GM21619 (cell line): ENCODE results near the gene KLF15.
"Not testable (repeated sequence)": the region's sequence is repeated elsewhere in the genome, so short reads cannot be mapped to it uniquely, and the experiment has no call there.

Experiments
- ATAC-seq: cut with Tn5 transposase; IDR thresholded peaks from one replicate; pipeline ENCODE4 v1.9.1; 2021; ENCODE audit not compliant: unreplicated experiment

The KLF15 gene

GRCh38 chr3:126348308-126348920 is 8.8 kb downstream of the KLF15 start:
- ATAC-seq: no peak

GRCh38 chr3:126347543-126348161 is 9.6 kb downstream of the KLF15 start:
- no peak for ATAC-seq

GRCh38 chr3:126346466-126346865 is 10.7 kb downstream of the KLF15 start:
- no peak for ATAC-seq

DNA sequence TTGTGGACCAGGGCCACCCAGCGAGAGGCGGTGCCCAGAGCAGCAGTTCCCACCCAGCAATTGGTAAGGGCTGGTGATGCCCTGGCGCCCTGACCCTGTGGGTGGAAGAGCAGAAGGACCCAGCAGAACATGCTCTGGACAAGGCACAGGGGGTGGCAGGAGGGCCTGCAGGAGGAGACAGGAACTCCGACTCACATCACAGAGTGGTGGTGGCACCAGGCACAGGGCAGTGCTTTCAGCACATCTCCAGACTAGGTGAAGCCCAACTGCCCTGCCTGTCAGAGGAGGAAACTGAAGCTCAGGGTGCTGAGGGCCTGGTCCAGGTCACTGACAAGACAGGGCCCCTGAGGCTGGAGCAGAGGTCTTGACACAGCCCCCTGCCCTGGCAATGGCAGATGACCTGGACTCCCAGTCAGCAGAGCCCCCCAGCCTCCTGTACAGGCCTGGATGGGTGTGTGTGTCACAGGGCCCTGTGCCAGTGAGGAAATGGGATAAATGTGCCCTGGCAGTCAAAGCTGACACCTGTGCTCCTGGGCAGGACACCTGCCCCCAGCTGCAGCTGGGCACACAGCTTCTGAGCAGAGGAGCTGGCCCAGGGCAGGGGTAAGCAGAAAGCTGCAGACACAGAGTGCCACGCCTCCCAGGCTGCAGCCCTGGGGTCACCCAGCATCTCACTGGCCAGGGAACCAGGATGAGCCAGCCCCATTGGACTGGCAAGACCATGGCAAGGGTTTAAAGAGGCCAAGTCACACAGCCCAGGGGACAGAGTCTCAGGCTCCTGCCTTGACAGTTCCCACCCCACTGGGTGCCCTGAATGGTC is 11.4 kb downstream of the KLF15 start:
- no peak for ATAC-seq

- ATAC-seq: no peak
These were observed 12.0 kb downstream of the KLF15 start for GRCh38 chr3:126345231-126345630.

DNA sequence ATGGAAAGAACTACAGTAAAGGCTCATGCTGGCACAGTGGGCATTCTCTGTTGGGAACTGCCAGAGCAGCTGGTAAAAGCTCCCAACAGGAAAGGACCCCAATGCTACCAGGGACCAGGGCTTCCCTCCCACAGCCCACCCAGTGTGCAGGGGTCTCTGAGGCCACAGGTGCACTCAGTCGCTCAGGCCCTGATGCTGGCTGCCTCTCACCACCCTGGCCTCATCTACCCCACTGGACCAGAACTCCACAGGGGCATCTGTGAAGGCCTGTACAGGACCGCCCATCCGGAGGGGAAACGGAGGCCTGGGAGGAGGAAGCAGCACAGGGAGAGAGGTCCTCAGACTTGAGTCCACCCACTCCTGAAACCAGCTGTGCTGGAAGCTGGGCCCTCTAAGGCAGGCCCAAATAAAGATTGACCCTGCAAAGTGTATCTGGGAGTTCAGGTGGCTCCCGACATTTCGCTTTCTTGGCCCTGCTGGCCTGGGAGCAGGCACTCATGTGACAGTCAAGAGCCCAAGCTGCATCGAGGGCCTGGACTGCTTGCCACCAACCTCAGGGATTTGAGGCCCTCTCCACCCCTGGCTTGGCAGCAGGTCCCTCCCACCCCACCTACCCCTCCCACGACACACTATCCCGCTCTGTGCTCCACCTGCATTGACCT is 12.7 kb downstream of the KLF15 start:
- ATAC-seq: no peak

DNA sequence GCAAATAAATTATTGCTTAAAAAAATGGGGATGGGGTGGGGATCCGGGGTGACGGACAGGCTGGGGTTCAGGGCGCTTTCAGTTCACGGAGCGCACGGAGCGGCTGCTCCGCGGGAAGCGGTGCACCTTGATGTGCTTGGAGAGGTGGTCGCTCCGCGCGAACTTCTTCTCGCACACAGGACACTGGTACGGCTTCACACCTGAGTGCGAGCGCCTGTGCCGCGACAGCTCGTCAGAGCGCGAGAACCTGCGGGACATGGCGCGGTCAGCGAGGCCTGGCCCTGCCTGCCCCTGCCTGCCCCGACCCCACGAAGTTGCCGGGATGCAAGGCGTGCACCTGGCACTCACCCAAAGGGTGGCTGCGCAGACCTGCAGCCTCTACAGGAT is 13.6 kb downstream of the KLF15 start:
- ATAC-seq: no peak

DNA sequence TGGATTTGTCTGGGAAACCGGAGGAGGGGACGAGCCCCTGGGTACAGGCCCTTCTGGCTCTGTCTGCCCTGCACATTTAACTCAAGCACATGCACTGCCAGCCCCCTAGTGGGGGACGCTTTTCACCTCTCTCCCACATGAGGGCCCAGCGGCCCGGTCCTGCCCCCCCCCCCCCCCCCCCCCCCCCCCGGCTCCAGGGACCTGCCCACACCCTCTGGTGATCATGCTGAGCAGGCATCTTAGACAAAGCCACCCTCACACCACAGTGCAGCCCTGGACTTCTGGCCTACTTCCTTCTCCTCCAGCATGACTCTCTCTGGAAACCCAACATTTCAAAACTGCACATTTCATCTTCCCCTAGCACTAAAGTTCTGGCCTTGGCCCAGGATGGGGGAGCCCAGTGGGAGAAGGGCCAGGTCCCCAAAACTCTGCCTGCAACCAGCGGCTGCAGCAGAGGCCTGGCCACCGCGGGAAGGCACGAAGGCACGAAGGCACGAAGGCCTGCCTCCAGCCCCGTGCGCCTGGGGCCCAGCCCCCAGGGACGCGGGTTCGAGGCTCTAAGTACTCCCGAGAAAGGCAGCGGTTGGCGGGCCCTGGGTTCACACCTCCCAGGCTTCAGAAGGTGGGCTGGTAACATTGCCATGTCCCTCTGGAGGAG is 14.1 kb downstream of the KLF15 start:
- no peak for ATAC-seq

DNA sequence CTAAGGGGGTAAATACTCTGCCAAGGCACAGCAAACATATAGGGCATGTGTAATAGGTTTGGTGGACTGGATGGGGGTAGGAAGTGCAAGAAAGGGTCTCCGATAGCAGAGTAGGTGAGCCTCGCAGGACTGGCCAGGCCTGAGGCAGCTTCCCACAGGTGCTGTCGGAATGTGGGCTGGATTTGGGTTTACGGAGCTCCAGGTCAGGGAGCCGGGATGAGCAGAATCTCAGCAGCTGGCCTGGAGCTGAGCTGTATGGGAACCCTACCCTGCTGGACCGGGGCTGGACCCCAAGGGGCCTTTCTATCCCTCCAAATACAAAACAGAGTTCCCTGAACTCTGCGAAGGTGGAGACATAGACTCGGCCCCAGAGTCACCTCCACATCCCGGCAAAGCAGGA is 15.0 kb downstream of the KLF15 start:
- no peak for ATAC-seq

GRCh38 chr3:126341755-126342150 is 15.5 kb downstream of the KLF15 start:
- no peak for ATAC-seq

DNA sequence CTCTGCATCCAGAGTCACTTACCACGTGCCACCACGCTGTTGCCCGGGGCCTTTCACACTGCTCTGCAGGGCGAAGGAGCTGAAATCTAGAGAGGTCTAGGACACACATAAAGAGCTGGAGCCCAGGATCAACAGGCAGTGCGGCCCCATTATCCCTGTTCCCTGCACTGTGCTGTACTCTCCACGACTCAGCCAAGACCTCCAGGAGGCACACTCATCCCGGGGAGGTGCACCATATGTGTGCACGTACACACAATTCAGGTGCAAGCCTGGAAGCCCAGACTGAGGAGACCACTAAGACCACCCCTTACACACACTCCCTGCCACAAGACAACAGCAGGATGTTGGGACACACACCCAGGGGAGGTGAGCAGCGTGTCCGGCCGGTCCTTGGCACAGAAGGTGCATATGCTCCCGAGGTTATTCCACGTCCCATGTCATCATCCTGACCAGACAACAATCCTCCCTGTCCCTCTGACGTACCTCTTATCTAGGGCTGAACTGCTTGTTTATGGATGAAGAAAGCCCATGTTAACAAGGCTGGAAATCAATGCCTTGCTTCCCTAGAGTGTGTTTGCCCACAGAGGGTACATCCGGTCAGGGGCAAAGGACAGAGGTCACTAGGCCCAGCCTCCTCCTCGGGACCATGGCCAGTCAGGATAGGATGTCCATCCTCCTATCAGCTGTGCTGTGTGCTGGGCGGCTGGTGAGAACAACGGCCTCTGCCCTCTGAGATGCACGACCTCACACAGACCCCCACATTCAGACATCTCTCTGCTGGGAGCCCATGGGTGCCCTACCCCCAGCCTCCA is 16.1 kb downstream of the KLF15 start:
- ATAC-seq: no peak

DNA sequence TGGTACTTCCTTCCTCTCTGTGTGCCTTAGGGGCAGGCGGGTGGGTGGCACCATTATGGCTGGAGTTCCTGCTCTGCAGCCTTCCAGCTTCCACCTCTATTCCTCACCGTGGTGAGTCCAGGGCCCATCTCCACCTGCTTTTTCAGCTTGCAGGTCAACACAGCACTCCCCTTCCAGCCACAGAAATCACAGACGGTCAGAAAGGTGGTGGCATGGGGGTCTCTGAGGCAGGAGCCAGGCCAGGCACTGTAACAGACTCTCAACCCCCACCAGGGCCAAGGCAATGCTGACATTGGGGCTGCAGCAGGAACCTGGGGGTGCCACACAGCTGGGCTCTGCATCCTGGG is 16.6 kb downstream of the KLF15 start:
- no peak for ATAC-seq

DNA sequence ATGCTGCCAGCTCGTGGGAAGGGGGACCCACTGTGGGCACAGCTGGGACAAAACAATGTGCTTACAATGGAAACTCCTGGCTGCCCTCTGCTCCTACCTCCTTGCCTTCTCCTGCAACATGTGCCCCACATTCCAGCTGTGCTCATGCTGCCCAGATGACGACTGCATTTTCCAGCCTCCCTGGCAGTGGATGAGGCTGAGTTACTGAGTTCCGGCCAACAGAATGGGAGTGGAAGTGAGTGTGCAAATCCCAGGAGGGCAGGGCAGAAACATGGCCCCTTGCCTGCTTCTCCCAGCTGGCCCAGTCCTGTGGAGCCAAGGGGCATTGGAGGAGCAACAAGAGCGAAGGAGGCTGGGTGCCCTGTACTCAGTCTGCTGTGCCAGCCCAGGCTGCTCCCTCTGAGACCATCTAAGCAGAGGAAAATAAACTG is 17.1 kb downstream of the KLF15 start:
- ATAC-seq: no peak

GRCh38 chr3:126339466-126339865 is 17.7 kb downstream of the KLF15 start:
- ATAC-seq: no peak

DNA sequence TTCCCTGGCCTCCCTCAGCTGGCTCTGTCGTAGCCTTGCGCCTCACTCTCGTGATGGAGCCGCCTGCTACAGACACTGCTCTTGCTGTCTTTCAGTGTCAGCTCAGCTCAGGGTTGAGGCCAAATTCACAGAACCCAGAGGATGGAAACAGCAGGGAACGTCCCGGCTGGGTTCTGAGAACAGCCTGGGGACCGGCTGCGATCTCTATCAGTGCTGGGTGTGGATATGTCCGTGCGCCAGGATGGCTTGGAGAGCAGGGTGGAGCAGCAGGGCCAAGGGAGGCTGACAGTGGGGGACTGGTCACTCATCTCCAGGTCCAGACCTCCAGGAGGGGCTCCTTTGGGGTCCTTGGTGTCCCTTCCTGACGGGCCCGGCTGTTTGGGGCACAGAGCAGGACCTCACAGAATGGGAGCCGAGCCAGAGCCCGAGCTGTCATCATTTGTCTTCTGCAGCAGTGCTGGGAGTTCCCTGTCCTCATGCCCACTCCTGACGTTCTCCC is 18.4 kb downstream of the KLF15 start:
- ATAC-seq: no peak

- no peak for ATAC-seq
These were observed 19.1 kb downstream of the KLF15 start for GRCh38 chr3:126337980-126338651.

- ATAC-seq: not testable (repeated sequence)
These were observed 25.3 kb downstream of the KLF15 start for GRCh38 chr3:126331812-126332336.

DNA sequence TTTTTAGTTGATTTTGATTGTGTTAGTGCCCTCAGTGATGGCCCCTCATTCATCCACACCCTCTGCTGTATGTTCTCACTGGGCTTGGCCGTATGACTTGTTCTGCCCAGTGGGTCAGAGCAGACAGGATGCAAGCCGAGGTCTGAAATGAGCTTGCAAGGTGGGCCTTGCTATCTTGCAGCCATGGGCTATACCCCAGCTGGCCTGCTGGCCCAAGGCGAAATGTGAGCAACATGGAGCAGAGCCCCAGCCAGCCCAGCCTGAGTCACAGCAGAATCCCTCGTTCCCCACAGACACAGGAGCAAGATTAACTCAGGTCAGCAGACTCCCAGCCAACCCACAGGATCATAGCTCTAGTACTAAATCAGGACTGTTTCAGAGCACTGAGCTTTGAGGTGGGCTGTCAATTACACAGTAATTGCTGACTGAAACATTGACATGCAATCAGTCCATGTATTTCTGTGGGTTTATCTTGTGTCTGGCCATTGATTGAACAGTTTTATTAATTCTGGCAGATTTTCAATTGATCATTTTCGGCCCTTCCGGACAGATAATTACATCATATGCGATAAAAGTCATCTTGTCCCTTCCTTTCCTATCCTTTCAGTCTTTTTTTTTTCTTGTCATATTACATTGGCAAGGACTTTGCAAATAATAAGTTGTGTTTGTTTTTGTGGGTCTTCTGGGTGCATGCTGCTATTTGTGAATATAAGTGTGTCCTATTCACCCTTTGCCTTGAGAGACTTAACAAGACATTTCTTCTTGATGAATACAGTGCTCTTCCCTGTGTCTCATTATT is 27.1 kb downstream of the KLF15 start:
- no peak for ATAC-seq

DNA sequence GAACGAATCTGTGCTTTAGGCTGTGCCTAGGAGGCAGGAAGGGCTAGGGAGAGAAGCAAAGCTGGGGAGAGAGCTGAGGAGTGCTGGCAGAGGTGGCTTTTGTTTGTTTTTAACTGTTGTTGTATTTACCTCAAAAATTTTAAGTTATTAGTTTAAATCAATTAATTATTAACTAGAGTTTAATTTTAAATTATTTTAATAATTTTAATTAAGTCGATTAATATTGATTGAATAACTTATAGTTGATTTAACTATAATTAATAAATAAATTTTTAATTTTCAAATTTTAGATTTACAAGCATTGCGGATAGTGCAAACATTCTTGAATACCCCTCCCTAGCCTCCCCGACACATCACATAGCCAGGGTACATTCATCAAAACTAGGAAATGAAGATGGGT is 30.6 kb downstream of the KLF15 start:
- ATAC-seq: no peak
